Measurements from ENCODE around the gene SIM1.

DNA sequence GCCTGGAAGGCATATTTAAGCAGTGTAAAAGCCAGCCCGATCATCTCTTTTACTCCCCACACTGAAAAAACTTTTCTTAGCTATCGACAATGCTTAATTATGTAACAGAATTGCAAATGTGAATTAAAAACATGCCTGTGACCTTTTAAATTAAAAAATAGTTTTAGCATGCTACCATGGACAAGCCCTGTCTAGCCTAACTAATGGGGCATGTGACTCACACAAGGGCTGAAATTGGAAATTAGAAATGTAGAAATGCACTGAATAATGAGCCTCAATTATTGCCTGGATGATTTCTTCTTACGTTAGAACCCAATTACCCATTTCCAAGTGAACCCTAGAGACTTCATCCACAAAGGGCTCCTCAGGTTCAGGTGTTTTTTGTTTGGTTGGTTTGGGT lies 82.7 kb downstream of the SIM1 start:
- TF ChIP-seq, protein P1, sequence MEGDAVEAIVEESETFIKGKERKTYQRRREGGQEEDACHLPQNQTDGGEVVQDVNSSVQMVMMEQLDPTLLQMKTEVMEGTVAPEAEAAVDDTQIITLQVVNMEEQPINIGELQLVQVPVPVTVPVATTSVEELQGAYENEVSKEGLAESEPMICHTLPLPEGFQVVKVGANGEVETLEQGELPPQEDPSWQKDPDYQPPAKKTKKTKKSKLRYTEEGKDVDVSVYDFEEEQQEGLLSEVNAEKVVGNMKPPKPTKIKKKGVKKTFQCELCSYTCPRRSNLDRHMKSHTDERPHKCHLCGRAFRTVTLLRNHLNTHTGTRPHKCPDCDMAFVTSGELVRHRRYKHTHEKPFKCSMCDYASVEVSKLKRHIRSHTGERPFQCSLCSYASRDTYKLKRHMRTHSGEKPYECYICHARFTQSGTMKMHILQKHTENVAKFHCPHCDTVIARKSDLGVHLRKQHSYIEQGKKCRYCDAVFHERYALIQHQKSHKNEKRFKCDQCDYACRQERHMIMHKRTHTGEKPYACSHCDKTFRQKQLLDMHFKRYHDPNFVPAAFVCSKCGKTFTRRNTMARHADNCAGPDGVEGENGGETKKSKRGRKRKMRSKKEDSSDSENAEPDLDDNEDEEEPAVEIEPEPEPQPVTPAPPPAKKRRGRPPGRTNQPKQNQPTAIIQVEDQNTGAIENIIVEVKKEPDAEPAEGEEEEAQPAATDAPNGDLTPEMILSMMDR (IDR thresholded peaks at IDR 0.05) = no peak
- TF ChIP-seq POLR2AphosphoS5 (IDR thresholded peaks at IDR 0.05) = no peak
- TF ChIP-seq POLR2A (IDR thresholded peaks at IDR 0.05) = no peak

Measured in transverse colon (tissue), 4 donors.